H9 (cell line): ENCODE results near the gene NPIPA5. TPM values are rescaled to one million over a fixed set of nuclear protein-coding genes. Genes with fewer than 3 reads are reported as not detected.
"Not testable (repeated sequence)": the region's sequence is repeated elsewhere in the genome, so short reads cannot be mapped to it uniquely, and the experiment has no call there.

Source experiments
- DNase-seq: peaks from one replicate; pipeline ENCODE4 v3.0.0-alpha.2; 2017
- H2AFZ ChIP-seq: one replicate; pipeline ENCODE4 v1.6.1; 2013; ENCODE audit warnings: mild to moderate bottlenecking, low read length, control low read depth, moderate library complexity
- H2AK5ac ChIP-seq: 2 replicates; pipeline ENCODE4 v1.6.1; 2013; ENCODE audit warnings: low read length, control low read depth, mixed read lengths; ENCODE audit not compliant: insufficient read length
- H2BK120ac ChIP-seq: one replicate; pipeline ENCODE4 v1.6.1; 2013; ENCODE audit warnings: low read depth, mild to moderate bottlenecking, low read length, control low read depth, inconsistent platforms; ENCODE audit not compliant: poor library complexity, severe bottlenecking
- H2BK12ac ChIP-seq: 2 replicates; pipeline ENCODE4 v1.6.1; 2013; ENCODE audit warnings: low read length, control low read depth, mixed read lengths, low read depth; ENCODE audit not compliant: insufficient read length
- H2BK15ac ChIP-seq: 2 replicates; pipeline ENCODE4 v1.6.1; 2013; ENCODE audit warnings: low read depth, low read length, control low read depth
- H2BK20ac ChIP-seq: one replicate; pipeline ENCODE4 v1.6.1; 2013; ENCODE audit warnings: low read depth, mild to moderate bottlenecking, low read length, control low read depth, inconsistent platforms; ENCODE audit not compliant: poor library complexity, severe bottlenecking
- H2BK5ac ChIP-seq: 2 replicates; pipeline ENCODE4 v1.6.1; 2013; ENCODE audit warnings: low read length, control low read depth, mixed read lengths; ENCODE audit not compliant: insufficient read length
- H3K14ac ChIP-seq: 2 replicates; pipeline ENCODE4 v1.6.1; 2013; ENCODE audit warnings: low read length, control low read depth; ENCODE audit not compliant: insufficient read depth
- H3K18ac ChIP-seq: 2 replicates; pipeline ENCODE4 v1.6.1; 2013; ENCODE audit warnings: low read depth, mild to moderate bottlenecking, mixed read lengths, low read length, control low read depth; ENCODE audit not compliant: insufficient read length
- H3K23ac ChIP-seq: 2 replicates; pipeline ENCODE4 v1.6.1; 2013; ENCODE audit warnings: low read length, control low read depth, mixed read lengths, low read depth; ENCODE audit not compliant: insufficient read length
- H3K23me2 ChIP-seq: 2 replicates; pipeline ENCODE4 v1.6.1; 2013; ENCODE audit warnings: low read depth, mild to moderate bottlenecking, mixed read lengths, low read length, control low read depth; ENCODE audit not compliant: insufficient read length, poor library complexity, severe bottlenecking
- H3K27ac ChIP-seq: 2 replicates; pipeline ENCODE4 v1.5.1; 2013; ENCODE audit warnings: low read length, control low read depth, mixed read lengths, low read depth; ENCODE audit not compliant: insufficient read length
- H3K27me3 ChIP-seq: 2 replicates; pipeline ENCODE4 v1.6.1; 2013; ENCODE audit warnings: low read length, control low read depth, inconsistent platforms; ENCODE audit not compliant: insufficient read depth
- H3K4ac ChIP-seq: 2 replicates; pipeline ENCODE4 v1.6.1; 2013; ENCODE audit warnings: low read depth, mild to moderate bottlenecking, control low read depth, inconsistent platforms, low read length, moderate library complexity
- H3K4me1 ChIP-seq: 2 replicates; pipeline ENCODE4 v1.6.1; 2013; ENCODE audit warnings: low read length, control low read depth, inconsistent platforms; ENCODE audit not compliant: insufficient read depth
- H3K4me2 ChIP-seq: 2 replicates; pipeline ENCODE4 v1.6.1; 2013; ENCODE audit warnings: low read length, control low read depth, mixed read lengths; ENCODE audit not compliant: insufficient read length, insufficient read depth
- H3K56ac ChIP-seq: 2 replicates; pipeline ENCODE4 v1.6.1; 2013; ENCODE audit warnings: low read depth, mild to moderate bottlenecking, mixed read lengths, low read length, control low read depth; ENCODE audit not compliant: insufficient read length
- H3K79me1 ChIP-seq: 2 replicates; pipeline ENCODE4 v1.6.1; 2013; ENCODE audit warnings: low read depth, mild to moderate bottlenecking, moderate library complexity, low read length, control low read depth, inconsistent platforms; ENCODE audit not compliant: insufficient read depth, poor library complexity, severe bottlenecking
- H3K79me2 ChIP-seq: 2 replicates; pipeline ENCODE4 v1.6.1; 2013; ENCODE audit warnings: low read length, control low read depth, inconsistent platforms; ENCODE audit not compliant: insufficient read depth
- H3K9ac ChIP-seq: 2 replicates; pipeline ENCODE4 v1.6.1; 2013; ENCODE audit warnings: low read length, control low read depth, mixed read lengths; ENCODE audit not compliant: insufficient read length; ENCODE audit errors: extremely low read depth
- H3K9me3 ChIP-seq: one replicate; pipeline ENCODE4 v1.6.1; 2013; ENCODE audit warnings: low read depth, low read length, inconsistent platforms; ENCODE audit not compliant: control insufficient read depth
- H3T11ph ChIP-seq: one replicate; pipeline ENCODE4 v1.6.1; 2013; ENCODE audit warnings: mild to moderate bottlenecking, low read length, control low read depth, inconsistent platforms
- H4K20me1 ChIP-seq: one replicate; pipeline ENCODE4 v1.6.1; 2013; ENCODE audit not compliant: control insufficient read depth, insufficient read length, insufficient read depth
- H4K5ac ChIP-seq: 2 replicates; pipeline ENCODE4 v1.6.1; 2013; ENCODE audit warnings: low read depth, mild to moderate bottlenecking, mixed read lengths, low read length, control low read depth; ENCODE audit not compliant: insufficient read length
- H4K8ac ChIP-seq: replicated peaks from 2 replicates; pipeline ENCODE4 v1.6.1; 2013; ENCODE audit warnings: low read length, control low read depth, mixed read lengths, low read depth; ENCODE audit not compliant: insufficient read length
- H4K91ac ChIP-seq: 2 replicates; pipeline ENCODE4 v1.6.1; 2013; ENCODE audit warnings: low read depth, mild to moderate bottlenecking, moderate library complexity, mixed read lengths, low read length, control low read depth; ENCODE audit not compliant: insufficient read length
- H3K27ac Mint-ChIP-seq, 3 experiments: 2 replicates in 2 of 3; 3 replicates in 1 of 3; pipeline ENCODE4 v1.8.0; 2020 to 2021; ENCODE audit warnings: mixed read lengths in 3 of 3, mild to moderate bottlenecking in 1 of 3, moderate library complexity in 1 of 3
- H3K27me3 Mint-ChIP-seq: 2 replicates; pipeline ENCODE4 v1.8.0; 2021; ENCODE audit warnings: low read depth, mild to moderate bottlenecking, moderate library complexity, mixed read lengths
- H3K36me3 Mint-ChIP-seq, 3 experiments: 2 replicates in 2 of 3; 3 replicates in 1 of 3; pipeline ENCODE4 v1.8.0; 2020 to 2021; ENCODE audit warnings: low read depth in 3 of 3, mixed read lengths in 3 of 3; ENCODE audit not compliant: insufficient read depth in 1 of 3
- H3K4me1 Mint-ChIP-seq, 2 experiments: 2 replicates each; pipeline ENCODE4 v1.8.0; 2020; ENCODE audit warnings: mixed read lengths in 2 of 2
- H3K4me3 Mint-ChIP-seq, 2 experiments: 2 replicates in 1 of 2; 3 replicates in 1 of 2; pipeline ENCODE4 v1.8.0; 2020 to 2021; ENCODE audit warnings: mild to moderate bottlenecking in 2 of 2, mixed read lengths in 2 of 2, moderate library complexity in 1 of 2
- H3K9me3 Mint-ChIP-seq, 2 experiments: 2 replicates in 1 of 2; 3 replicates in 1 of 2; pipeline ENCODE4 v1.8.0; 2020; ENCODE audit warnings: mild to moderate bottlenecking in 2 of 2, mixed read lengths in 2 of 2, moderate library complexity in 1 of 2
- WGBS: extraction: QIAGEN DNeasy Blood & Tissue Kit; methylation state at CpG from one replicate; pipeline ENCODE4 v1.1.7; 2013; ENCODE audit warnings: missing lambda C conversion rate, low lambda C conversion rate, mixed read lengths; ENCODE audit not compliant: insufficient read length; ENCODE audit errors: extremely low coverage; 5-methylcytosine and 5-hydroxymethylcytosine counted together
- total RNA-seq: library from RNA; stranded (reverse); gene quantifications from 2 replicates; pipeline ENCODE4 v1.2.1, GENCODE V29; 2021
- TF ChIP-seq, protein P1 (sequence below): fragments of 200-600 bp; sonication (generic); conservative IDR thresholded peaks from 3 replicates; pipeline ENCODE4 v1.8.0; 2021; ENCODE audit warnings: antibody characterized with exemption, mild to moderate bottlenecking

Gene NPIPA5
- total RNA-seq, 1 experiment from 2014 or later: 5.2 TPM

DNA sequence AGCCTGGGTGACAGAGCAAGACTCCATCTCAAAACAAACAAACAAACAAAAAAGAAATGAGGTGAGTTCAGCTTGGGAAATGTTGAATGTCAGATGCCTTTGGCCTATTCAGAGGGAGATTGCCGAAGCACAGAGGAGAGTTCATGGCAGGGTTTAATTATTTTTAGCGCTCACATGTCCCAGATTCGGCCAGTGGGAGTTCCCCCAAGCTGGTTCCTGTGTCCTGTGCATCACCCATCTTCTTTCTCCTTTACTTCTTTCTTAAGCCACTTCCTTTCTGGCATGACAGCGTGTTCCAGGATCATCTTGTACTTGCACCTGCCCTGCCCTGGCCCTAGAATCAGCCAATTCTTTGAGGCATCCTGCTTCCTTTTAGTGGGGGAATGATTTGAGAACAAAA lies 26.7 kb upstream of the NPIPA5 start:
- Mint-ChIP-seq H3K4me1 (peaks cover 21 to 25% of the 10 kb centered on the region in 2 experiments), H3K27me3 (no peaks in the 10 kb centered on the region), H3K4me3 (no peak overlapping the region), H3K36me3 (peaks cover 0 to 5% (median 5%) of the 10 kb centered on the region in 3 experiments; a peak in 2 of 7 replicates), H3K9me3 (no peaks in the 10 kb centered on the region), H3K27ac (peak overlapping the region in 2 of 3 experiments; percentile 69 to 86; a peak in 3 of 7 replicates)
- Histone ChIP-seq H2BK15ac (no peak overlapping the region), H4K5ac (no peak overlapping the region), H2AFZ (no peak overlapping the region), H3K23me2 (no peaks in the 10 kb centered on the region), H3K27ac (no peak overlapping the region), H2BK20ac (no peak overlapping the region), H3K18ac (no peak overlapping the region), H3K4me2 (no peak overlapping the region), H4K8ac (no peak overlapping the region), H3T11ph (no peak overlapping the region), H3K79me1 (no peaks in the 10 kb centered on the region), H3K9ac (no peak overlapping the region), H4K91ac (no peak overlapping the region), H3K79me2 (no peaks in the 10 kb centered on the region), H3K4ac (no peak overlapping the region), H2BK12ac (no peak overlapping the region), H3K27me3 (no peaks in the 10 kb centered on the region), H3K14ac (no peak overlapping the region), H4K20me1 (no peaks in the 10 kb centered on the region), H3K56ac (no peak overlapping the region), H2AK5ac (no peak overlapping the region), H3K23ac (no peak overlapping the region), H3K4me1 (peaks cover 8% of the 10 kb centered on the region; the same call in 1 of the 2 replicates), H2BK120ac (no peak overlapping the region), H2BK5ac (no peak overlapping the region), H3K9me3 (no peaks in the 10 kb centered on the region)
- no peak for DNase-seq
- TF ChIP-seq, protein P1, sequence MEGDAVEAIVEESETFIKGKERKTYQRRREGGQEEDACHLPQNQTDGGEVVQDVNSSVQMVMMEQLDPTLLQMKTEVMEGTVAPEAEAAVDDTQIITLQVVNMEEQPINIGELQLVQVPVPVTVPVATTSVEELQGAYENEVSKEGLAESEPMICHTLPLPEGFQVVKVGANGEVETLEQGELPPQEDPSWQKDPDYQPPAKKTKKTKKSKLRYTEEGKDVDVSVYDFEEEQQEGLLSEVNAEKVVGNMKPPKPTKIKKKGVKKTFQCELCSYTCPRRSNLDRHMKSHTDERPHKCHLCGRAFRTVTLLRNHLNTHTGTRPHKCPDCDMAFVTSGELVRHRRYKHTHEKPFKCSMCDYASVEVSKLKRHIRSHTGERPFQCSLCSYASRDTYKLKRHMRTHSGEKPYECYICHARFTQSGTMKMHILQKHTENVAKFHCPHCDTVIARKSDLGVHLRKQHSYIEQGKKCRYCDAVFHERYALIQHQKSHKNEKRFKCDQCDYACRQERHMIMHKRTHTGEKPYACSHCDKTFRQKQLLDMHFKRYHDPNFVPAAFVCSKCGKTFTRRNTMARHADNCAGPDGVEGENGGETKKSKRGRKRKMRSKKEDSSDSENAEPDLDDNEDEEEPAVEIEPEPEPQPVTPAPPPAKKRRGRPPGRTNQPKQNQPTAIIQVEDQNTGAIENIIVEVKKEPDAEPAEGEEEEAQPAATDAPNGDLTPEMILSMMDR: no peak
- WGBS: no CpG with 5 or more reads among the region's 4 CpGs

DNA sequence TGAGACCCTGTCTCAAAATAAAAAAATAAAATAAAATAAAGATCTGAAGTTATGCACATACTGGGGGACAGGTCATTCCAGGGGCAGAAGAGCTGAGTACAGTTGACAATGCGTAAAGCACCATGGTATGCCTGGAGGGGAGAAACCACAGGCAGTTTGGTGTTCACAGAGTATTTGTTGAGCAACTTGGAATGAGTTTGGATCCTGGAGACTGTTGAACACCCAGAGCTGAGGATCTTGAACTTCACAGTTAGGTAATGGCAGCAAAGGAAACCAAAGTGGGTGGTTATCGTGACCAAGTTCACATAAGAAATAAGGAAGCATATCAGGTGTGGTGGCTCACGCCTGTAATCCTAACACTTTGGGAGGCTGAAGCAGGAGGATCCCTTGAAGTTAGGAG lies 26.0 kb upstream of the NPIPA5 start:
- H4K91ac ChIP-seq: not testable (repeated sequence)
- peak overlapping the region; percentile 28 to 97 (median 32); a peak in 3 of 7 replicates for H3K27ac Mint-ChIP-seq

More for the DNA sequence above, 26.0 kb upstream of the NPIPA5 start:
- not testable (repeated sequence) for H2BK5ac ChIP-seq, H3K79me1 ChIP-seq, H3K9me3 ChIP-seq, H3K36me3 Mint-ChIP-seq, H3K14ac ChIP-seq, H3K4me1 ChIP-seq, H3K27ac ChIP-seq, H3K4me2 ChIP-seq, H3K27me3 ChIP-seq, H3K9me3 Mint-ChIP-seq, H3K23me2 ChIP-seq, H2BK12ac ChIP-seq, DNase-seq, H2BK20ac ChIP-seq, H3K56ac ChIP-seq, H2BK15ac ChIP-seq, H3K18ac ChIP-seq, H4K8ac ChIP-seq, H2BK120ac ChIP-seq, H3K9ac ChIP-seq, H4K20me1 ChIP-seq, H3K79me2 ChIP-seq, H3K27me3 Mint-ChIP-seq, H3T11ph ChIP-seq, H2AK5ac ChIP-seq, H3K4ac ChIP-seq, H4K5ac ChIP-seq, H3K4me3 Mint-ChIP-seq, H2AFZ ChIP-seq, H3K23ac ChIP-seq
- no CpG with 5 or more reads among the region's 3 CpGs for WGBS
- H3K4me1 Mint-ChIP-seq: peaks cover 21 to 29% of the 10 kb centered on the region in 2 experiments
